SU-DHL-6 (cell line): Measurements from ENCODE around the gene CEP350.

ENCODE experiments used
- H2AFZ ChIP-seq: fragments of 200-600 bp; sonication (generic); 2 replicates; pipeline ENCODE4 v1.6.1; 2014; ENCODE audit warnings: low read depth, mild to moderate bottlenecking, moderate library complexity, mixed read lengths, antibody characterized with exemption, low read length; ENCODE audit not compliant: severe bottlenecking
- H3F3A ChIP-seq: fragments of 200-600 bp; shearing (Covaris generic); 2 replicates; pipeline ENCODE4 v1.6.0; 2016; ENCODE audit warnings: antibody characterized with exemption, mild to moderate bottlenecking; ENCODE audit not compliant: insufficient read depth
- H3K27ac ChIP-seq: fragments of 200-600 bp; sonication (generic); 2 replicates; pipeline ENCODE4 v1.5.1; 2016; ENCODE audit warnings: low read depth, mild to moderate bottlenecking, low read length, moderate library complexity, mixed read lengths
- H3K27me3 ChIP-seq: fragments of 200-600 bp; sonication (generic), shearing (Covaris generic); 2 replicates; pipeline ENCODE4 v1.6.0; 2014; ENCODE audit warnings: mild to moderate bottlenecking, low read length
- H3K36me3 ChIP-seq: fragments of 200-600 bp; sonication (generic); 2 replicates; pipeline ENCODE4 v1.6.1; 2014; ENCODE audit warnings: mild to moderate bottlenecking, low read length, mixed read lengths
- H3K4me2 ChIP-seq: fragments of 300-600, 200-600 bp; shearing (Covaris generic), sonication (generic); 2 replicates; pipeline ENCODE4 v1.6.0; 2014; ENCODE audit warnings: low read length, low read depth, mild to moderate bottlenecking; ENCODE audit not compliant: poor library complexity, severe bottlenecking
- H3K4me3 ChIP-seq: fragments of 200-600 bp; sonication (generic); 2 replicates; pipeline ENCODE4 v1.5.1; 2014; ENCODE audit warnings: antibody characterized with exemption, low read length, mild to moderate bottlenecking, mixed read lengths; ENCODE audit not compliant: insufficient read depth, poor library complexity, severe bottlenecking
- H3K79me2 ChIP-seq: fragments of 200-600 bp; sonication (generic); 2 replicates; pipeline ENCODE4 v1.6.1; 2014; ENCODE audit warnings: mild to moderate bottlenecking, low read length, moderate library complexity; ENCODE audit not compliant: insufficient read depth
- H3K9ac ChIP-seq: fragments of 200-600 bp; sonication (generic); 2 replicates; pipeline ENCODE4 v1.7.0; 2014; ENCODE audit warnings: mild to moderate bottlenecking, low read length
- H3K9me2 ChIP-seq: fragments of 200-600 bp; sonication (generic); replicated peaks from 2 replicates; pipeline ENCODE4 v1.6.1; 2014; ENCODE audit warnings: low read length; ENCODE audit not compliant: insufficient read depth
- H3K9me3 ChIP-seq: fragments of 200-600 bp; sonication (generic); 2 replicates; pipeline ENCODE4 v1.6.1; 2014; ENCODE audit warnings: low read length, mixed read lengths; ENCODE audit not compliant: insufficient read depth
- H4K20me1 ChIP-seq: fragments of 200-600 bp; sonication (generic); 2 replicates; pipeline ENCODE4 v1.6.1; 2014; ENCODE audit warnings: low read depth, mild to moderate bottlenecking, antibody characterized with exemption, low read length, moderate library complexity, mixed read lengths
- CTCF ChIP-seq: fragments of 200-600 bp; sonication (generic); IDR thresholded peaks from one replicate; pipeline ENCODE4 v1.5.1; 2017; ENCODE audit warnings: antibody characterized with exemption, mild to moderate bottlenecking, low read length, moderate library complexity; ENCODE audit not compliant: insufficient read depth, poor library complexity, severe bottlenecking
- EZH2phosphoT487 ChIP-seq: fragments of 200-600 bp; sonication (generic), shearing (Covaris generic); conservative IDR thresholded peaks from 2 replicates; pipeline ENCODE4 v1.6.1; 2018; ENCODE audit warnings: mild to moderate bottlenecking, antibody characterized with exemption, low read length, moderate library complexity, mixed read lengths

CEP350 gene

GRCh38 chr1:180062452-180062971, 107.9 kb downstream of the CEP350 start:
- no peak overlapping the region for H3K4me2 ChIP-seq
- H3K27ac ChIP-seq: no peak overlapping the region
- no peaks in the 10 kb centered on the region for H3K27me3 ChIP-seq
- H3K9me3 ChIP-seq: no peaks in the 10 kb centered on the region
- no peak overlapping the region for H2AFZ ChIP-seq
- no peaks in the 10 kb centered on the region for H3K9me2 ChIP-seq
- no peak overlapping the region for H3K4me3 ChIP-seq
- H3F3A ChIP-seq: no peaks in the 10 kb centered on the region
- H4K20me1 ChIP-seq: no peaks in the 10 kb centered on the region
- H3K36me3 ChIP-seq: peaks cover 36% of the 10 kb centered on the region
- H3K79me2 ChIP-seq: no peaks in the 10 kb centered on the region
- H3K9ac ChIP-seq: no peak overlapping the region
- TF ChIP-seq EZH2phosphoT487 (no peak), CTCF (no peak)

- Histone ChIP-seq H4K20me1 (no peaks in the 10 kb centered on the region), H3K9ac (no peak overlapping the region), H3F3A (no peaks in the 10 kb centered on the region), H2AFZ (no peak overlapping the region), H3K9me3 (no peaks in the 10 kb centered on the region), H3K27me3 (no peaks in the 10 kb centered on the region), H3K4me3 (no peak overlapping the region), H3K79me2 (no peaks in the 10 kb centered on the region), H3K4me2 (no peak overlapping the region), H3K36me3 (peaks cover 54% of the 10 kb centered on the region), H3K9me2 (no peaks in the 10 kb centered on the region), H3K27ac (no peak overlapping the region)
- no peak for TF ChIP-seq EZH2phosphoT487
- TF ChIP-seq CTCF: no peak
Measured at GRCh38 chr1:180065408-180065807, 110.8 kb downstream of the CEP350 start.

- Histone ChIP-seq H3K9me2 (no peaks in the 10 kb centered on the region), H3K36me3 (peaks cover 56% of the 10 kb centered on the region), H4K20me1 (no peaks in the 10 kb centered on the region), H3K9ac (no peak overlapping the region), H3K79me2 (no peaks in the 10 kb centered on the region), H2AFZ (no peak overlapping the region), H3K9me3 (no peaks in the 10 kb centered on the region), H3K4me2 (no peak overlapping the region), H3K4me3 (no peak overlapping the region), H3K27me3 (no peaks in the 10 kb centered on the region), H3F3A (no peaks in the 10 kb centered on the region), H3K27ac (no peak overlapping the region)
- no peak for TF ChIP-seq CTCF
- no peak for TF ChIP-seq EZH2phosphoT487
Measured at GRCh38 chr1:180066150-180066549, 111.5 kb downstream of the CEP350 start.
